Ovary (tissue), 3 donors: ENCODE results near the gene OR9Q1.

Source experiments
- CTCF ChIP-seq, 3 donors: fragments of 450-650 bp in 2 of 3; fragments of 200-600 bp in 1 of 3; IDR thresholded peaks; one replicate each; pipeline versions ENCODE4 v1.5.1 to v1.8.0; 2016 to 2022; ENCODE audit warnings: antibody characterized with exemption in 3 of 3, mild to moderate bottlenecking in 1 of 3
- POLR2A ChIP-seq: fragments of 450-650 bp; IDR thresholded peaks from one replicate; pipeline ENCODE4 v1.6.1; 2017; ENCODE audit warnings: antibody characterized with exemption, mild to moderate bottlenecking, moderate library complexity
- donor health status: DM: no; HTN: no; CAD: no.

DNA sequence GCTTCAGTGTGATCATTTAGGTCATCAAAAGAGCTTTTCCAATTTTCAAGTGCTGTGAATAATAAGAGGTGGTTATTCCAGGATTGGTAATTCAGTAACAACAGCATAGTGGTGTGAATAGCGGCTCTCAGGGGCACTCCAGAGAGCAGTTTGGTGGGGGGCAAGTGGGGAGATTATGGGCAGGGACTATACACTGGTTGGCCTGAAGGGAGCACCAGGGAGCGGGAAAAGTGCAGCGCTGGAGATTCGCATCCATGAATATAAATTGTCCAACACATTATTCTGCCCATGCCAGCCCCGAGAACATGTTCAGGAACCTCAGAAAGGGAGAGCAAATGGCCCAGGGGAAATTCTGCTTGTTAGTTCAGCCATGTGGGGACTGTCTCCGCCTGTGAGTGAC, 45.0 kb downstream of the OR9Q1 start:
- TF ChIP-seq CTCF (IDR thresholded peaks at IDR 0.05) (no peak), POLR2A (no peak)
